T47D (cell line): ENCODE data around the gene PAQR4.

Source experiments
- DNase-seq, 2 experiments: peaks; one replicate each; pipeline versions ENCODE4 v3.0.0 to v3.0.0-alpha.2; 2011 to 2012; ENCODE audit warnings: low read depth in 1 of 2, low spot score in 1 of 2
- JUND ChIP-seq: IDR thresholded peaks from 2 replicates; pipeline ENCODE4 v1.6.1; 2012; ENCODE audit warnings: low read depth
- in situ Hi-C: cut with HindIII; loops from 2 replicates; pipeline ENCODE4 v1.10.0; 2016; ENCODE audit warnings: low sequenced_read_pairs, low pct_unique_long_range_greater_than_20kb

PAQR4 gene

GRCh38 chr16:2971985-2972784, 3.0 kb downstream of the PAQR4 start:
- in situ Hi-C loops = no loop called here
- no peak for DNase-seq
- no peak for TF ChIP-seq JUND

- in situ Hi-C loops = no loop called here
- DNase-seq = no peak
- TF ChIP-seq JUND = no peak
Observed at GRCh38 chr16:2973093-2973492, 3.9 kb downstream of the PAQR4 start.

- no peak for TF ChIP-seq JUND
- in situ Hi-C loops = no loop called here
- DNase-seq = no peak
Observed at GRCh38 chr16:2973605-2974318, 4.6 kb downstream of the PAQR4 start.

GRCh38 chr16:2974319-2975056, 5.3 kb downstream of the PAQR4 start:
- DNase-seq = no peak
- no peak for TF ChIP-seq JUND
- in situ Hi-C loops = no loop called here

- DNase-seq = no peak
- no peak for TF ChIP-seq JUND
- in situ Hi-C loops = no loop called here
Observed at GRCh38 chr16:2975161-2975795, 6.1 kb downstream of the PAQR4 start.

- DNase-seq = no peak
- no peak for TF ChIP-seq JUND
- in situ Hi-C loops = no loop called here
Observed at GRCh38 chr16:2976201-2976600, 7.1 kb downstream of the PAQR4 start.

- no peak for TF ChIP-seq JUND
- in situ Hi-C loops = no loop called here
- DNase-seq = no peak
Observed at GRCh38 chr16:2976673-2977072, 7.5 kb downstream of the PAQR4 start.

GRCh38 chr16:2977440-2977839, 8.3 kb downstream of the PAQR4 start:
- DNase-seq = peak in 1 of 2 experiments; percentile 64
- in situ Hi-C loops = no loop called here
- TF ChIP-seq JUND = no peak

- no peak for TF ChIP-seq JUND
- in situ Hi-C loops = no loop called here
- no peak for DNase-seq
Observed at GRCh38 chr16:2979669-2980226, 10.6 kb downstream of the PAQR4 start.

- TF ChIP-seq JUND = no peak
- in situ Hi-C loops = no loop called here
- DNase-seq = peak; percentile 93 to 99
Observed at GRCh38 chr16:2980227-2981176, 11.4 kb downstream of the PAQR4 start, which contains the start of gene PKMYT1. Gene PKMYT1, minus strand, starts transcription at chr16:2980446. Its CDS starts 789 bp downstream, at chr16:2979657.
